ENCODE results near the gene MAGI2.
"Not testable (repeated sequence)": the region's sequence is repeated elsewhere in the genome, so short reads cannot be mapped to it uniquely, and the experiment has no call there.

The MAGI2 gene

DNA sequence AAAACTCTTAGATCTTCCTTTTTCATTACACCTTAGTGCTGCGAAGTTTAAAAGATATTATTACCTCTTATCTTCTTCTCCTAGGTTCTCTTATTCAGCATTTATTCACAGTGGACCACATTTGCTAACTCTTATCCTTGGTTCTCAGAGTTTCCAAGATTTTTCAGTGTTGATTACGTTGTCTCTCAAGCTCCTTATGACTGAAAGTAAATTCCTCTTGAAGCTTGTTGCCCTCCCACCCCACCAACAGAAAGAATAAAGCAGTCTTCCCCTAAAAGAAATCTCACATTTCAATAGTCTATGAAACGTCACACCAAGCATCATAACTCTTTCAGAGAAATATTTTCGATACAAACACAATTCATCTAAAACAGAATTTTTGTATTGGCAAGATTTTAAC lies 362.5 kb downstream of the MAGI2 start:
- no peaks in the 10 kb centered on the region for H3K4me1 ChIP-seq (ENCODE audit: control insufficient read depth in 1 of 2, insufficient read depth in 1 of 2, low read depth in 1 of 2, low read length in 1 of 2)
- no peaks in the 10 kb centered on the region for H3K36me3 ChIP-seq
- no peak overlapping the region for H3K4me3 ChIP-seq (ENCODE audit: low read depth in 1 of 2, low read length in 1 of 2)
- H3K27me3 ChIP-seq = no peaks in the 10 kb centered on the region
- no peaks in the 10 kb centered on the region for H3K9me3 ChIP-seq
- TF ChIP-seq, protein P1, sequence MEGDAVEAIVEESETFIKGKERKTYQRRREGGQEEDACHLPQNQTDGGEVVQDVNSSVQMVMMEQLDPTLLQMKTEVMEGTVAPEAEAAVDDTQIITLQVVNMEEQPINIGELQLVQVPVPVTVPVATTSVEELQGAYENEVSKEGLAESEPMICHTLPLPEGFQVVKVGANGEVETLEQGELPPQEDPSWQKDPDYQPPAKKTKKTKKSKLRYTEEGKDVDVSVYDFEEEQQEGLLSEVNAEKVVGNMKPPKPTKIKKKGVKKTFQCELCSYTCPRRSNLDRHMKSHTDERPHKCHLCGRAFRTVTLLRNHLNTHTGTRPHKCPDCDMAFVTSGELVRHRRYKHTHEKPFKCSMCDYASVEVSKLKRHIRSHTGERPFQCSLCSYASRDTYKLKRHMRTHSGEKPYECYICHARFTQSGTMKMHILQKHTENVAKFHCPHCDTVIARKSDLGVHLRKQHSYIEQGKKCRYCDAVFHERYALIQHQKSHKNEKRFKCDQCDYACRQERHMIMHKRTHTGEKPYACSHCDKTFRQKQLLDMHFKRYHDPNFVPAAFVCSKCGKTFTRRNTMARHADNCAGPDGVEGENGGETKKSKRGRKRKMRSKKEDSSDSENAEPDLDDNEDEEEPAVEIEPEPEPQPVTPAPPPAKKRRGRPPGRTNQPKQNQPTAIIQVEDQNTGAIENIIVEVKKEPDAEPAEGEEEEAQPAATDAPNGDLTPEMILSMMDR (IDR thresholded peaks at IDR 0.05) = no peak
- no peak overlapping the region for H3K27ac ChIP-seq

DNA sequence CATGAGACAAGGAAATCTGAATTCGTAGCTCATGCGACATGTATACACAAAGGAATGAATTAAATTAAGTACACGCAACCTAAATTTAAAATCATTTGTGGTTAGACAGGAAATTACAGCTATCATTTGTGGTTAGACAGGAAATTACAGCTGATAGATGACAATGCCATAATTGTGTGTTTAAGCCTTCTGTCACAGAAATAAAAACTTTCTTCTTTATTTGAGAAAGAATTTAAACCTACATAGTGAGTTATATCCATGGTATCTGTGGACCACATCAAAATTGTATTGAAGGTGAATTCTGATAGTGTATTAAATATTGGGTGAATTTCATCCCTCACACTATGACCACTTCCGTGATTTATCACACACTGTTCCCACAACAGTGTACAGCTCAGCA lies 362.9 kb downstream of the MAGI2 start:
- H3K9me3 ChIP-seq = no peaks in the 10 kb centered on the region
- H3K4me1 ChIP-seq (ENCODE audit: control insufficient read depth in 1 of 2, insufficient read depth in 1 of 2, low read depth in 1 of 2, low read length in 1 of 2) = no peaks in the 10 kb centered on the region
- H3K4me3 ChIP-seq (ENCODE audit: low read depth in 1 of 2, low read length in 1 of 2) = no peak overlapping the region
- TF ChIP-seq, protein P1 (IDR thresholded peaks at IDR 0.05) = no peak
- H3K36me3 ChIP-seq = no peaks in the 10 kb centered on the region
- H3K27me3 ChIP-seq = no peaks in the 10 kb centered on the region
- H3K27ac ChIP-seq = no peak overlapping the region

DNA sequence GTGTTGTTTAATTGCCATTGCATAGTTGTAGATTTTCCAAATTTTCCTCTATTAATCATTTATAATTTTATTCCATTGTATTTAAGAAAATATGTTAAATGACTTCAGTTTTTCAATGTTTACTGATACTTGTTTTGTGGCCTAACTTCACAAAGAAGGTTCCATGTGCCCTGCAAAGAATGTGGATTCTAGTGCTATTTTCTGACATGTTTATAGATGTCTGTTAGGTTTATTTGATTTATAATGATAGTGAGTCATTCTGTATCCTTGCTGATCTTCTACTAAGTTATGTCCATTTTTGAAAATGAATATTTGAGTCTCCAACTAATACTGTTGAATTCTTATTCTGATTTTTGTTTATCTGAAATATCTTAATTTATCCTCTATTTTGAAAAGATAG lies 369.0 kb downstream of the MAGI2 start:
- Histone ChIP-seq H3K36me3 (no peaks in the 10 kb centered on the region), H3K4me1 (ENCODE audit: control insufficient read depth in 1 of 2, insufficient read depth in 1 of 2, low read depth in 1 of 2, low read length in 1 of 2) (no peaks in the 10 kb centered on the region), H3K27me3 (no peaks in the 10 kb centered on the region), H3K4me3 (ENCODE audit: low read depth in 1 of 2, low read length in 1 of 2) (no peak overlapping the region), H3K27ac (no peak overlapping the region), H3K9me3 (no peaks in the 10 kb centered on the region)
- TF ChIP-seq, protein P1 (IDR thresholded peaks at IDR 0.05) = no peak

DNA sequence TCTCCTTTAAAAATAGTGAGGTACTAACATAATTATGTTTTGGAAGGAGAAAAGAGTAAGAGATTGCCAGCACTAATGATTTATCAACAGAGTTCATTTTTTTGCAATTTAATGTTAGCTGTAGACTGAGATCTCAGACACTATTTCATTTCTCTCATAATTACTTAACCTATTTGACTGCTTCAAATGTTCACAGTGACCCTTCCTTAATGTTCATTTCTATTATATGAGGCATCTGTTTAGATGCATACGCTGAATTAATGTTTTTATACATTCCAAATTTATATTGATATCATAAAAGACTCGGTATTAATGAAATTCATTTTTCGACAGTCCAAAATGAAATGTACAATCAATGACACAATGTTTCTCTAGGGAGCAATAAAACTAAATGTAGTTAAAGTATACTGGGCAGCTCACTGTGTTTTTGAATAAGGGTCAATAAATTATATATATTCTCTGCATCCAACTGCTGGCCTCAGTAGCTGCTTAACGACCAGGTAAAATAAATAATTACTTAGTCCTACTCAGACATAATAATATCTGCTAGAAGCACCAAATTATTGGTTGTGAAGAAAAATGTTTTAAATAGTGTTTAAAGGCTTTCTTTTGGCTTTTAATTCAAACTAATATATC lies 373.4 kb downstream of the MAGI2 start:
- H3K4me1 ChIP-seq (ENCODE audit: control insufficient read depth in 1 of 2, insufficient read depth in 1 of 2, low read depth in 1 of 2, low read length in 1 of 2) = no peaks in the 10 kb centered on the region
- no peak overlapping the region for H3K4me3 ChIP-seq (ENCODE audit: low read depth in 1 of 2, low read length in 1 of 2)
- H3K27ac ChIP-seq = no peak overlapping the region
- TF ChIP-seq, protein P1 (IDR thresholded peaks at IDR 0.05) = no peak
- H3K36me3 ChIP-seq = no peaks in the 10 kb centered on the region
- H3K27me3 ChIP-seq = no peaks in the 10 kb centered on the region
- no peaks in the 10 kb centered on the region for H3K9me3 ChIP-seq

DNA sequence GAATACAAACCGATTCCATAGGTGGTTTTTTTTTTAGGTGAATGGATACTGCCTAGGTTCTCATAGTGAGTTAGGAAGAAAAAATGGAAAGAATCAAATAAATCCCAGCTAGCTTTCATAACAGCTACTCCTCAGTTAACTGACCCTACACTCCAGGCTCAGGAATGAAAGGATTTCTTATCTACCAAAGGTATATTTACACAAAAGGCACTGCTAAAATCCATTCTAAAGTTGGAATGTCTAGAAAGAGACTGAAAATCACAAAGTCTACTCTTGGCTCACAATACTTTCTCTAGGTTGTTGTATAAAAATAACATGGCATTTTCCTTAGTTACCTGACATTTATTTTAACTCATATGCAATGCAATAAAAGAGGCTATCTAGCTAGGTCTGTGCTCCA lies 375.2 kb downstream of the MAGI2 start:
- Histone ChIP-seq H3K9me3 (no peaks in the 10 kb centered on the region), H3K4me3 (ENCODE audit: low read depth in 1 of 2, low read length in 1 of 2) (no peak overlapping the region), H3K27ac (no peak overlapping the region), H3K4me1 (ENCODE audit: control insufficient read depth in 1 of 2, insufficient read depth in 1 of 2, low read depth in 1 of 2, low read length in 1 of 2) (no peaks in the 10 kb centered on the region), H3K36me3 (no peaks in the 10 kb centered on the region), H3K27me3 (no peaks in the 10 kb centered on the region)
- TF ChIP-seq, protein P1 (IDR thresholded peaks at IDR 0.05) = no peak

DNA sequence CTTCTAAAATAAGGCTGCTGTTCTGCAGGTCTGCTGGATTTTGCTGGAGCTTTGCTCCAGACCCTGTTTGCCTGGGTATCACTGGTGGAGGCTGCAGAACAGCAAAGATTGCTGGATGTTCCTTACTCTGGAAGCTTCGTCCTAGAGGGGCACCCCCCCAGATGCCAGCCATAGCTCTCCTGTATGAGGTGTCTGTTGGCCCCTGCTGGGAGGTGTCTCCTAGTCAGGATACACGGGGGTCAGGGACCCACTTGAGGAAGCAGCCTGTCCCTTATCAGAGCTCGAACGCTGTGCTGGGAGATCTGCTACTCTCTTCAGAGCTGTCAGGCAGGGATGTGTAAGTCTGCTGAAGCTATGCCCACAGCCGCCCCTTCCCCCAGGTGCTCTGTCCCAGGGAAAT lies 382.3 kb downstream of the MAGI2 start:
- not testable (repeated sequence) for H3K36me3 ChIP-seq; H3K4me1 ChIP-seq (ENCODE audit: control insufficient read depth in 1 of 2, insufficient read depth in 1 of 2, low read depth in 1 of 2, low read length in 1 of 2); H3K27me3 ChIP-seq; H3K9me3 ChIP-seq; H3K27ac ChIP-seq; H3K4me3 ChIP-seq (ENCODE audit: low read depth in 1 of 2, low read length in 1 of 2)

Data from neutrophil (primary cell).